Left lung (tissue), 10 donors: ENCODE data around the gene MAP3K14. TPM values are rescaled to one million over a fixed set of nuclear protein-coding genes. Genes with fewer than 3 reads are reported as not detected.

Experiments
- ATAC-seq: fragments of 200-7000 bp; cut with Tn5 transposase; one replicate; pipeline ENCODE4 v1.9.1; 2020; ENCODE audit warnings: moderate library complexity
- DNase-seq, 4 donors: peaks; one replicate each; pipeline ENCODE4 v3.0.0-alpha.2; 2013 to 2020
- H3K27ac ChIP-seq, 2 donors: fragments of 200-600 bp; sonication (generic) in 1 of 2; one replicate each; pipeline versions ENCODE4 v1.5.0 to v1.8.0; 2020 to 2021
- H3K27me3 ChIP-seq, 2 donors: fragments of 200-600 bp; sonication (generic) in 1 of 2; one replicate each; pipeline versions ENCODE4 v1.5.0 to v1.8.0; 2020 to 2021
- H3K36me3 ChIP-seq, 2 donors: fragments of 200-600 bp; sonication (generic) in 1 of 2; one replicate each; pipeline versions ENCODE4 v1.5.0 to v1.8.0; 2020 to 2021
- H3K4me1 ChIP-seq, 2 donors: fragments of 200-600 bp; one replicate each; pipeline ENCODE4 v1.8.0; 2021
- H3K4me3 ChIP-seq, 2 donors: fragments of 200-600 bp; sonication (generic) in 1 of 2; one replicate each; pipeline versions ENCODE4 v1.5.0 to v1.8.0; 2020 to 2021; ENCODE audit warnings: mild to moderate bottlenecking in 1 of 2
- H3K9me3 ChIP-seq, 2 donors: fragments of 200-600 bp; sonication (generic) in 1 of 2; one replicate each; pipeline versions ENCODE4 v1.5.0 to v1.8.0; 2020 to 2021
- CTCF ChIP-seq, 2 donors: fragments of 200-600 bp; sonication (generic) in 1 of 2; IDR thresholded peaks; one replicate each; pipeline versions ENCODE4 v1.5.0 to v1.8.0; 2021; ENCODE audit warnings: antibody characterized with exemption in 2 of 2
- intact Hi-C, 2 donors: fragments of 100-400 bp; cut with DNase I; formaldehyde crosslinking; loops; one replicate each; pipeline versions ENCODE4 v1.11.2 to v1.14.2; 2022
- polyA plus RNA-seq, 6 donors: library from polyadenylated mRNA; unstranded; fragments of 120-200 nt; gene quantifications; one replicate each; pipeline ENCODE4 v1.2.1, GENCODE V29; 2013; ENCODE audit not compliant: insufficient read length in 6 of 6
- total RNA-seq, 2 donors: library from RNA; stranded (reverse); fragmentation: NEBNext Ultra II Directional; extraction: Animal tissue kit (Norgen Biotek cat#: 25700); gene quantifications; one replicate each; pipeline ENCODE4 v1.2.1, GENCODE V29; 2021
- donor health status: DM: no; HTN: yes; CAD: no.
- donor health status: DM: no; HTN: no; CAD: no.

MAP3K14 gene
- total and polyA plus RNA-seq, 8 donors = 6.3 to 13.1 (median 7.7) TPM

- H3K27ac ChIP-seq = peak overlapping the region in 1 of 2 donors; percentile 41
- H3K36me3 ChIP-seq = peaks cover 0 to 74% of the 10 kb centered on the region in 2 donors
- intact Hi-C loops = no loop called here
- no peaks in the 10 kb centered on the region for H3K9me3 ChIP-seq
- no peak overlapping the region for H3K4me3 ChIP-seq
- DNase-seq (peak in 2 of 4 donors; percentile 68 to 75), ATAC-seq (peak; percentile 72)
- no peaks in the 10 kb centered on the region for H3K27me3 ChIP-seq
- peak; percentile 63 to 81 for TF ChIP-seq CTCF (IDR thresholded peaks at IDR 0.05)
- H3K4me1 ChIP-seq = peaks cover 7 to 58% of the 10 kb centered on the region in 2 donors
Observed at GRCh38 chr17:45235416-45236281, 81.2 kb downstream of the MAP3K14 start.

GRCh38 chr17:45234641-45235415 is 82.0 kb downstream of the MAP3K14 start:
- no peak for ATAC-seq
- no peaks in the 10 kb centered on the region for H3K9me3 ChIP-seq
- peak overlapping the region in 1 of 2 donors; percentile 41 for H3K27ac ChIP-seq
- no peak for TF ChIP-seq CTCF (IDR thresholded peaks at IDR 0.05)
- H3K27me3 ChIP-seq = no peaks in the 10 kb centered on the region
- DNase-seq = peak in 1 of 4 donors; percentile 30
- H3K4me1 ChIP-seq = peaks cover 14 to 66% of the 10 kb centered on the region in 2 donors
- H3K4me3 ChIP-seq = no peak overlapping the region
- intact Hi-C loops = no loop called here
- H3K36me3 ChIP-seq = peaks cover 0 to 66% of the 10 kb centered on the region in 2 donors

- ATAC-seq = no peak
- DNase-seq = no peak
- Histone ChIP-seq H3K27me3 (no peaks in the 10 kb centered on the region), H3K27ac (no peak overlapping the region), H3K4me3 (no peak overlapping the region), H3K4me1 (peaks cover 26 to 80% of the 10 kb centered on the region in 2 donors), H3K36me3 (peaks cover 0 to 52% of the 10 kb centered on the region in 2 donors), H3K9me3 (no peaks in the 10 kb centered on the region)
- intact Hi-C loops = no loop called here
- no peak for TF ChIP-seq CTCF (IDR thresholded peaks at IDR 0.05)
Observed at GRCh38 chr17:45233423-45233924, 83.3 kb downstream of the MAP3K14 start.

GRCh38 chr17:45232514-45233422 is 84.1 kb downstream of the MAP3K14 start:
- intact Hi-C loops = no loop called here
- no peaks in the 10 kb centered on the region for H3K27me3 ChIP-seq
- no peaks in the 10 kb centered on the region for H3K9me3 ChIP-seq
- DNase-seq (no peak), ATAC-seq (no peak)
- no peak overlapping the region for H3K4me3 ChIP-seq
- H3K36me3 ChIP-seq = peaks cover 0 to 45% of the 10 kb centered on the region in 2 donors
- no peak for TF ChIP-seq CTCF (IDR thresholded peaks at IDR 0.05)
- H3K27ac ChIP-seq = no peak overlapping the region
- H3K4me1 ChIP-seq = peaks cover 33 to 87% of the 10 kb centered on the region in 2 donors
